Stimulated activated CD8-positive, alpha-beta memory T cell treated with anti-CD3 and anti-CD28 coated beads, Interleukin-4, amount 100 ng/mL, for 1 hour (primary cell): Measurements from ENCODE around the gene NCEH1.
"Not testable (repeated sequence)": the region's sequence is repeated elsewhere in the genome, so short reads cannot be mapped to it uniquely, and the experiment has no call there.

ENCODE experiments used
- DNase-seq, 2 donors: peaks; one replicate each; pipeline ENCODE4 v3.0.0-alpha.2; 2020; ENCODE audit warnings: low read depth in 2 of 2, low spot score in 1 of 2

Gene NCEH1

DNA sequence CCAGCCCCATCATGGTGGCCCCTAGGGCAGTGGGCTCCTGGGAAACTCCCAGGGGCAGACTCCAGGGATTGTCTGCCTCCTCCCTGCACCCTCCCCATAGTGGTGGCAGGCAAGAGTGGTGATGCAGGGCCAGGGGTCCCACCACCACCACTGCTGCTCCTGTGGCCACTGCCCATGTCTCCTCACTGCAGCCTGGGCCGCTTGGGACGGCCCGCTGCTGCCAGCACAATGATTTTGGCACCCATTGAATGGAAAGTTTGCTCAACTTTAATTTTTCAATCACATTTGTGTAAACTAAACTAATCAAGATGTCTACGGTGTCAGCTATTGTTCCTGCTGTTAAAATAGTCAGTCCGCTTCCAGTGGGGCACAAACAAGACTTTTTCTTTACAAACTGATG is 95.6 kb downstream of the NCEH1 start:
- DNase-seq, result no peak

DNA sequence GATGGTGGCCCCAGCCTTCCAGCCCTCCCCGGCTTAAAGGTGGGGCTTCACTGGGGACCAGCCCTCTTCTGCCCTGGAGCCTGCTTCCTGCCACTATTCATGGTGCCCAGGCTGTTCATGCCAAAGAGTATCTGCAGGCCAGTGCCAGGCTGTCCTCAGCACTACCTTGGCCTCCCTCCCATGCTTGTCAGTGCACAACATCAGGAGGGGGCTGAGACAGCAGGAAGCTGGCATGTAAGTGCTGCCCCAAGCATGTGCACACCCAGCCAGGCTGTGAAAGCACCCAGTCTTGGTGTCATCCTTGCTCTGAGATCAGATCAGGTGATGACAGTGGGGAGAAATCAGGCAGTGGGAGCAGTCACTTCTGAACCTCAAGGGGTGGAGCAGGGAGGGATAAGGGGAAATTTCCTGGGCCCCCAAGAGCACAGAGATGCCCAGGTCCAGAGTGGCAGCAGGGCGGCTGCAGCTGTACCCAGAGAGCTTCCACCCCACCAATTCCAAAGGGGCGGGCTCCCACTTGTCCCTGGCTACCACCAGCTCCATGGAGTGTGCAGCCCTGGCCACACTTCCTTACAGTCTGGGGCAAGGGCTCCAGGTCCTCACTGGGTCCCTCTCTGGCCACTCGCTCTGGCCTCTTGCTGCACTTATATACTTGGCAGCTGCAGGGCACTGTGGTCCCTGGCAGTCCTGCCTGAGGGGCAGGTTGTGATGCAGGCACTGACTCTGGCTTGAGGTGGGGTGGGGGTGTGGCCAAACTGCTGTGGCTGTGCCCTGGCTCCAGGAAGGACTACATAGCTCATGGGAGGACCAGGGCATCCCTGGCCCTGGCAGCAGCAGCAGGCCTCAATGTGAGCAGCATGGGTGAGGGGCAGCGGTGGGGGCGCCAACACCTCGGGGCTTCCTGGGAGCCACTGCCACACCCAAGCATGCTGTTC is 96.3 kb downstream of the NCEH1 start:
- DNase-seq, result no peak

DNA sequence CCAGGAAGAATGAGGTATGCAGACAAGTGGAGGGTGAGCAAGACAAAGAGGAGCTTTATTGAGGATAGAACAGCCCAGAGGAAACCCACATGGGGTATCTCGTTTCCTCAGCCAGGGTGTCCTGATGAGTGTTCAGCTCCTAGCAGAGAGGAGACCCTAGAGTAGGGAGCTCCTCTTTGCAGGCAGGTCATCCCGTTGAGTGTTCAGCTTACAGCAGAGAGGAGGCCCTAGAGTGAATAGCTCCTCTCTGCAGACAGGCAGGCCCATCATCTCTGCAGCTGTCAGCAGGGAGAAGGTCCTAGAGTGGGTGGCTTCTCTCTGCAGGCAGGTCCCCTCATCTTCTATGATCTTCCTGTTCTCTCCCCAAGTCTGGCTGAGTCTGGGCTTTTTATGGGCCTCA is 97.0 kb downstream of the NCEH1 start:
- DNase-seq, result no peak

DNA sequence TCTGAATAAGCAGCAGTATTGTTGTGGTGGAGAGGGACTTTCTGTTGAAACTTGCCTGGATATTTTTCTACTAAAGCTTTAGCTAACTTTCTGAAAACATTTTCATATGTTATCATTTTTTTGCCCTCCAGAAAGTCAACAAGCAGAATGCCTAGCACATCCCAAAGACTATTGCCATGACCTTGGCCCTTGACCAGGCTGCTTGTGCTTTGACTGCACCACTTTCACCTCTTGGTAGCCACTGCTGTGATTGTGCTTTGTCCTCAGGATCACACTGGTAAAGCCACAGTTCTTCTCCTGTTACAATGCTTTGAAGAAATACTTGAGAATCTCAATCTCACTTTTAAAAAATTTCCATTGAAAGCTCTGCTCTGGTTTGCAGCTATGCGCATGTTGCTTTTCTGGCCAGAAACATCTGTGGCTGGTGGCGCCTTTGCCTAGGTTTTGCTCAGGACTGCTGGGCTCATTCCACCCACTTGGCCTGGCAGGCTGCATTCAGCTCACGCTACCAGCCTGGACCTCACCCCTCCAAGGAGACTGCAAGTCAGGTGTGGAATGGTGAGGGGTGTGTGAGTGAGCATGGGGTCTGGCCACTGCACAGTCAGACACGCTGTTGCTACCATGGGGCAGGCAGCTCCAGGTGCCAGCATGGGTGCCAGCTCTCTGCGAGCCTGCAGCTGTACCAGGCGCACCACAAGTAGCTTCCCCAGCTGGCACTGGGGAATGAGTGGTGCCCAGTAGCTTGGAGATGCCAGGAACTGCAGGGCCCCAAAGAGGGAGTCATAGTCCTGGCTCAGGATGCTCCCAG is 97.8 kb downstream of the NCEH1 start:
- no peak for DNase-seq

DNA sequence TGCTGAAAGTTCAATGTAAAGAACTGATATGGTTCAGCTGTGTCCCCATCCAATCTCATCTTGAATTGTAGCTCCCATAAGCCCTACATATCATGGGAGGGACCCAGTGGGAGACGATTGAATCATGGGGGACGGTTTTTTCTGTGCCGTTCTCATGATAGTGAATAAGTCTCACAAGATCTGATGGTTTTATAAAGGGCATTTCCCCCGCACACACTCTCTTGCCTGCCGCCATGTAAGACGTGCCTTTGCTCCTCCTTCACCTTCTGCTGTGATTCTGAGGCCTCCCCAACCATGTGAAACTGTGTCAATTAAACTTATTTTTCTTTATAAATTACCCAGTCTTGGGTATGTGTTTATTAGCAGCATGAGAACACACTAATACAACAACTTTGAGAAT is 101.1 kb downstream of the NCEH1 start:
- no peak for DNase-seq

DNA sequence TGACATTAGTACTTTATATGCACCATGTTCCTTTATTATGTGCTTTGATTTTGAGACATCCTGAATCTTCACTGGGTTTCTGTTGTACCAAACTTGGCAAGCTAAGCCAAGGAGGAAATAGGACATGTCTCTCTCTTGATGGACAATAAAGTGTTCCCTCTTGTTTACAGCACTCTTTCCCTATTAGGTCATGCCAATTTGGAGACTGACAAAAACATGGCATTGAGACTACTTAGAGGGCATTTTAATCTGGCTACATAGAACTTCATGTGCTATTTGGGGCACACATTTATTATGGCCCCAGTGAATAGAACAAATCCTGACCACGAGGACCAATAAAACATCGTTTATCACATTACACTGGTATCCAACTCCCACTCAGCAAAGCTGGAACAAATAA is 102.3 kb downstream of the NCEH1 start:
- no peak for DNase-seq

DNA sequence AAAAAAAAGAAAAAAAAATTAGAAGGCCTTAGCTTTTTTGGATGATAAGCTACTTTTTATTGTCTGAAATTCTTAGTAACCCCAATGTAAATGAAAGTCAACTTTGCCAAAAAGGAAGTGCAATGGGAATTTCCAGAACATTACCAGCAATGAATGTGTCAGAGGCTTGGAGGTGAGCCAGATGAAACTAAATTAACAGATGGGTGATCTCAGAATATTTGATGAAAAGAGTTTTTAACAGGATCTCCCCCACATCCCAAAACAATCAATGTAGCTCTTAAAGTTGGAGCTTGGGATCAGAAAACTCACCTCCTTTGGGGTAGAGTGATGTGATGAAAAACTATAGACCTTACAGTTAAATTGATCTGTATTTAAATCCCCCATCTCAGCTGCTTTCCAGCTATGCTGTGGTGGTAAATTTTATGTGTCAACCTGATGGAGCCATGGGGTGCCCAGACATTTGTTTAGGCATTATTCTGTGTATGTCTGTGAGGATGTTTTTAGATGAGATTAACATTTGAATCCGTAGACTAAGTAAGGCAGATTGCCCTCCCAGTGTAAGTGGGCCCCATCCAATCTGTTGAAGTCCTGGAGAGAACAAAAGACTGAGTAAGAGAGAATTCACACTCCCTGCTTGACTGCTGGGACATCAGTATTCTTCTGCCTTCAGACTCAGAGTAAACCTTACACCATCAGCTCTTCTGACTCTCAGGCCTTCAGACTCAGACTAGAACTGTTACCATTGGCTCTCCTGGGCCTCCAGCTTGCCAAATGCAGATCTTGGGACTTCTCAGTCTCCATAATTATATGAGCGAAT is 103.4 kb downstream of the NCEH1 start:
- no peak for DNase-seq

DNA sequence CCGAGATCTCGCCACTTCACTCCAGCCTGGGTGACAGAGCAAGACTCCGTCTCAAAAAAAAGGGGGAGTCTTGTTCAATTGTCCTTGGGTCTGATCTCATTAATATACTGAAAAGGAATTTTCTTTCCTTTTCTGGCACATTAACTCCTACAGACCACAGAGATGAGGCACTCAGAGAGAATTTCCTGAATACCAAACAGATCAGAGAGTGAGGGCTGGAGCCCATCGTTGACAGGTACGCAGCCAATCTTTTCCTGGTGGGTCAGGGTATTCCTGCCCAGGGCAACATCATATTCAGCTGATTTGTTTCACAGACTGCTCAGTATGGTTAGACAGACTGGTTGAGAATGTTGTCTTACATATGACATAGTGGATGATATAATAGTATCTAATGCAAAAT is 104.8 kb downstream of the NCEH1 start:
- no peak for DNase-seq

DNA sequence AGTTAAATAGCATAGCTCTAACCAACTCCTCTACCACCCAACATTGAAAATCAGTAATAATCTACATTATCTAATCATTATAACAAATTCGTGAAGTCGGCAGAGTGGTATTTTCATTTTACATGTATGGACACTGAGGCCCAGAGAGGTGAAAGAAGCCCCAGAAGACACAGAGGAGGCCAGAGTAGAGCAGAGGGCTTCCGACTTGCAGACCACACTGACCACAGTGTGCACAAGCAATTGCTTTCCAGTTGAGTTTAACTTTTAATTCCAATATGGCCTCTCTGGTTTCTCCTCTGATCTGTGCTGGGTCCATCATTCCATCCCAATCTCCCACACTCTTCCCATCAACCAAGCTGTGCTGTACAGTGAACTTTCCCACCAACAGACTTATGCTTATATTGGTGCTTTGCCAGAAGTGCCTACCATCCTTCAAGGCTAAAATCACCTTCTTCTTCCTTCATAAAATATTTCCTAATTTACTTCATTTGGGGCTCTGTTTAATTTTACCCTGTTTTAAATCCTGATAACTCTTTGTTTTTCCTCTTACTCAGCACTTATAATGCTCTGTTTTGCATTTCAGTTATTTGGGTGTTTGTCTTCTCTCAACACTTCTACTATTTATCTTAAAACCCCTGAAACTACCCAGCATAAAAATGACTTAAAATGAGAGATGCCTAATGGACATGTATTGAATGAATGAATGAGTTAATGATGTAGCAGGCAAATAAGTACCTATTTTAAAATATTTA is 105.8 kb downstream of the NCEH1 start:
- DNase-seq, result no peak

DNA sequence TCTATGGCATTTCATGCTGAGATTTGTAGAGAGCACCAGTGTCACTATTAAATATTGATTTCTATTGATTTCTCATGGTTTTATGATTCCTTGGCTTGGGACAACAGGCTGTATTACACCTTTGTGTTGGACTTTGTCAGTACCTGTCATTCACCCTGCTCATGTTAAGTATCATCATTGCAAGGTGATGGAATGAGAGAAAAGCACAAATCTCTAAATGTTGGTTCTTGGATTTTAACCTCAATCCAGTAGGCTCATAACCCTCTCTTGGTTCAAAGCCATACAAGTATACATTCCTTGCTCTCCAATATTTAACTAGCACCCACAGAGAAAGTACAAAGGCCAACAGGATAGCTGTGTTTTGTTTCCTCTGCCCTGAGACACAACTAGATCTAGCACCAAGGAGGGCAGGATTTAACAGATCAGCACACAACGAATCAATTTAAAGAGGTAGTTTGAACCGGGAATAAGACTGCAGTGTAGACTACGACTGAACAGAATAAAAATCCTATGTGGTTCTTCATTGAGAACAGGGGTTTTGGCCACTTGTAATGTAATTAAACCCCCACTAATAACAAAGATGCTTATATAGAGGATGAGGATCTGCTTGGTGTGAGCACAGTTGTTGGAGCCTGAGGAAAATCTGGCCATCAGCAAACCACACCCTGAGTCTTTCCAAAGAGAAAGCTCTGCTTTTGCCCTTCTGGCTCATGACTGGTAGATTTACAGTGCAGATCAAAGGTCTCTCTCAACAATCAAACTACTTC is 109.6 kb downstream of the NCEH1 start:
- DNase-seq, result no peak

DNA sequence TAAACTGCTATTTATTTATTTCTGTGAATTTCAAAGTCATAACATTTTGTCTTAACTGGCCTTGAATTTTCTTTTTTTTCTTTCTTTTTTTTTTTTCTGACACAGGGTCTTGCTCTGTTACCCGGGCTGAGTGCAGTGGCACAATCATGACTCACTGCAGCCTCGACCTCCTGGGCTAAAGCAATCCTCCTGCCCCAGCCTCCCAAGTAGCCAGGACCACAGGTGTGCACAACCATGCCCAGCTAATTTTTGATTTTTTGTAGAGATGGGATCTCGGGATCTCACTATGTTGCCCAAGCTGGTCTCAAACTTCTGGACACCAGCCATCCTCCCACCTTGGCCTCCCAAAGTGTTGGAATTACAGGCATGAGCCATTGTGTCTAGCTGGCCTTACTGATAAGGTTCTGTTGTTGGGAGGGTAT is 110.2 kb downstream of the NCEH1 start:
- DNase-seq, result no peak

DNA sequence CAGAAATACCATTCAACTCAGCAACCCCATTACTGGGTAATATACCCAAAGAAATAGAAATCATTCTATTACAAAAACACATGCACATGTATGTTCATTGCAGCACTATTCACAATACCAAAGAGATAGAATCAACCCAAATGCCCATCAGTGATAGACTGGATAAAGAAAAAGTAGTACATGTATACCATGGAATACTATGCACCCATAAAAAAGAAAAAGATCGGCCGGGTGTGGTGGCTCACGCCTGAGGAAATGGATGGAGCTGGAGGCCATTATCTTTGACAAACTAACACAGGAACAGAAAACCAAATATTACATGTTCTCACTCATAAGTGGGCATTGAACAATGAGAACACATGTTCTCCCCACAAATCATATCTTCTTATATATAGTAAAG is 112.0 kb downstream of the NCEH1 start:
- no peak for DNase-seq

DNA sequence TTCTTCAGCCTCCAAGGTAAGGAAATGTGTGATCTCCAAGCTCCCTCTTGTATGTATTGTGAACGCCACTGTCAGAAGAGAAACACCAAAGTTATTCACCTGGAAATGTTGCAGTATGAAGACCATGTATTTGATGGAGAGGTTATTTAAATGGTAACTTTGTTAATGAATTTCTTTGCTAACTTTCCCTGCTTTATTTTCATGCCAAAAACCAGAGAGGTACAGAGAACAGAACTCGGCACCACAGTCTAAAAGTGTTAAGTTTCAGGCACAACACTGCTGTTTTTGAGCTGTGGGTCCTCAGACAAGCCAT is 114.5 kb downstream of the NCEH1 start:
- no peak for DNase-seq

DNA sequence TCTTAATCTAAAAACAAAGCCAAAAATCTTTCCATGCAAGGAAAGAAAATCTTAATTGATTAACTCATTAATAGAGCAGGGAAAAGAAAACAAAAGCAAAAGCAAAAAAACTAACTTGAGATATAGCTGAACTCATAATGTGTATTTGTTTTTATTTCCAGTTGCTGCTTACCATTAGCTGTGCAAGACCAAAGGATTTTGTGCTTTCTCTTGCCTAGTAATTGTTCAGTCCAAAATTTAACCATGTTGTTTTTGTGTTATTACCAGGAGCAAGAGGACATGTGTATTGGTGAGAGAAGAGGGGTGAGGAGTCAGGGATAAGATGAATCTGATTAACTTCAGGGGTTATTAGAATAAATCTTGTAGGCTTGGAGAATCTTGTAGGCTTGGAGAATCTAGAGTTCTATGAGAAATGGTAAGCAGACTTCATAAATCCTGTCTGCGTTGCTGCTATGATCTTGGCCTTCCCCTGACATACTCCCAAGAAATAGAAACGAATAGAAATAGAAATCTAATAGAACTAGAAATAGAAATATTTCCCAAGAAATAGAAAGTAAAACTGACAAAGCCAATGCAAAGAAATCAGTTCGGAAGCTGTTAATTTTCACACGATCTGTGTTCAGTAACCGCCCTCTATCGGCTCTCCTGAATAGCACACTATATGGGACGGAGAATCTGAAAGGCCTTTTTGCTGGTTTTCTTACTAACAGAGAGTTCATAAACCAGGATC is 115.0 kb downstream of the NCEH1 start:
- DNase-seq, result peak in 1 of 2 donors; percentile 14

DNA sequence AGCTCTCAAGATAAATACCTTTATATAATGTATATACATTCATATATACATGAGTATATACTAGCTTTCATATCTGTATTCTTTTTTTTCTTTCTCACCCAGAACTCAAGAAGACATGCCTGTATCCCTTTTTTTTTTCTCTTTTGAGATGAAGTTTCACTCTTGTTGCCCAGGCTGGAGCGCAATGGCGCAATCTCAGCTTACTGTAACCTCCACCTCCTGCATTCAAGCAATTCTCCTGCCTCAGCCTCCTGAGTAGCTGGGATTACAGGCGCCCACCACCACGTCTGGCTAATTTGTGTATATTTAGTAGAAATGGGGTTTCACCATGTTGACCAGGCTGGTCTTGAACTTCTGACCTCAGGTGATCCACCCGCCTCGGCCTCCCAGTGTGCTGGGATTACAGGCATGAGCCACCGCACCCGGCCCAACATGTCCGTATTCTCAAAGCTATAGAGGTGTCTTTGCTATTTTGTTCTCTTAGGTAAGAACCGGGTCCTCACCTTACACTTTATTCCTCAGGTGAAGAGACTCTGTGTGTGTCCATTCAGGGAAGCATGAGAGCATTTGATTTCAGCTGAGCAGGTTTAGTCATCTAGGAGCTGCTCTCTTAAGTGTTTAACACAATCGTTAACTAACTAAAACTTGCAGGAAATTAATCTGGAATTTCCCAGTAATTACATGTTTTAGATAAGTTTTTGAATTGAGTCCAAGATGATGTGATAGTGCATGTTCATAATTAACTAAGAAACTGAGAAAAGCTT is 115.8 kb downstream of the NCEH1 start:
- not testable (repeated sequence) for DNase-seq

DNA sequence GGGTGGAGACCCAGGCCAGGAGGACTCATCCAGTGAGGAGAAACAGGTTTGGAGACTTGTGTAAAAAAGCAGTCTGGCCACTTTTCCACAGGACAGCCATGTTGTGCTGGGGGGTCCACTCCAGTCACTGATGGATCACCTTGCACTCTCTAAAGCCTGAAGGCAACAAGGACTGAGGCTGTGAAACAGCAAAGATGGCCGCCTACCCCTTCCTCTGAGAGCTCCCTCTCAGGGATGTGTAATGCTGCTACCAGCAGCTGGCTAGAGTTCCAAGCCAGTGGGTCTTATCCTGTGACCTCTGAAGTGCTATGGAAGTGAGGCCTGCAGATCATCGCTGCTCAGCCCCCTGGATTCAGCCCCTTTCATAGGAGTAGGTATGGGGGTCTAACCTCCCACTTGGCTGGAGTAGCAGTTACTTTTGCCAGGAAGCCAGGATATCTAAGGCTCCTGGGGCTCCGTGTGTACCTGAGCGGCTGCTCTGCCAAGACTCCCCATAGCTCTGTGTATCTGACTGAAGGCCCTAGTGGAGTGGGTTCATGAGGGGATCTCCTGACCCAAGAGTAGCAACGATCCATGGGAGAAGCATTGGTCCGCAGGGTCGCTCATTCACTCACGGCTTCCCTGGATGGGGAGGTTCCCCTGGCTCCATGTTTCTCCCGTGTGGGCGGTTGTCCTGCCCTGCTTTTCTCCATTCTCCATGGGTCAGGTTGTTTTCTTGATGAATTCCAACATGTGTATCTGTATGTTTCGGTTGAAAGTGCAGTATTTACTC is 117.8 kb downstream of the NCEH1 start:
- no peak for DNase-seq

DNA sequence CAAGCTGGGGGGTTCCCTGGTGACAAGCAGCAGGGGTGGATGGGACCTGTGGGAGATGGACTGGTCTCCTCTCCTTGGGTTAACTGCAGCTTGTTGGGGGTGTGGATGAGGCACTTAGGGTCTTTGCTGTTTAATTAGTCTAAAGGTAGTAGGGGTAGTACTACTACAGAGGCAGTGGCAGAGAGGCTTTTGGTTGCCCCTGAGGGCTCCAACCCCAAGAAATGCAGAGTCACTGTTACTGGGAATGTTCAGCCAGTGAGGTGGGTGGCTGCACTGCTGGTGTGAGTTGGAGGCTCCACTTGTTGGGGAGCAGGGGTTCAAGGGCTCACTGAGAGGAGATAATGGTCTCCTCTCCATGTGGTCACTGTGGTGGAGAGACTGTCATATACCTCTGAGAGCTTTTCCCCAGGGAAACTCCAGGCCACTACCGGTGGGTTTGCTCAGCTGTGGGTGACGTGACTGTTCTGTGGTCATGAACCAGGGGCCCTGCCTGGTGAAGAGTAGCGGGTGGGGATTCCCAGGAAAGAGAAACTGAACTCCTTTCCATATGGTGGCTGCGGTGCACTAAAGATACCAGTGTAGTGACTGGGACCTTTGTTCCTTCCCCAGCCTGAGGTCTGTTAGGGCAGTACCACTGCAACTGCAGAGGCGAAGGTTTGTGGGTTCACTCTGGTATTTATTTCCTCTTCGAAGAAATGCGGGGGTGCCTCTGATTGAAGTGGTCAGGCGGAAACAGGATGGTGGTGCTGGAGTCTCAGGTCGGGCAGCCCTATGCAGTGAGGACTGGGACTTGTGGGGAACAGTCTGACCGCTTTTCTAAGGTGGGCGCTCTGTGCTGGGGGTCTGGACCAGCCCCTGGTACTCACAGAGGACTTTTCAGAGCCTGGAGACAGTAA is 118.7 kb downstream of the NCEH1 start:
- DNase-seq, result peak; percentile 21 to 48
